GM12878 (cell line): ENCODE results near the gene WDFY4.

Experiments
- POLR2A ChIP-seq: IDR thresholded peaks from 2 replicates; pipeline ENCODE4 v1.6.1; 2011; ENCODE audit warnings: low read depth, mild to moderate bottlenecking, low read length
- SMC3 ChIP-seq: IDR thresholded peaks from 2 replicates; pipeline ENCODE4 v1.6.1; 2011; ENCODE audit warnings: low read length, improper control_type of control experiment, borderline replicate concordance
- SUZ12 ChIP-seq: fragments of 200-600 bp; sonication (generic); IDR thresholded peaks from one replicate; pipeline ENCODE4 v1.6.1; 2018; ENCODE audit warnings: antibody characterized with exemption, mild to moderate bottlenecking; ENCODE audit not compliant: unreplicated experiment
- TF ChIP-seq, protein P1 (sequence below), 3 experiments: IDR thresholded peaks in 2 of 3; conservative IDR thresholded peaks in 1 of 3; 2 replicates each; pipeline ENCODE4 v1.5.1; 2011; ENCODE audit warnings: low read depth in 3 of 3, low read length in 3 of 3, mild to moderate bottlenecking in 3 of 3, control low read depth in 2 of 3, moderate library complexity in 2 of 3, inconsistent platforms in 1 of 3, mixed read lengths in 1 of 3; ENCODE audit not compliant: control insufficient read depth in 2 of 3, insufficient read depth in 1 of 3; ENCODE audit errors: extremely low read depth in 1 of 3

DNA sequence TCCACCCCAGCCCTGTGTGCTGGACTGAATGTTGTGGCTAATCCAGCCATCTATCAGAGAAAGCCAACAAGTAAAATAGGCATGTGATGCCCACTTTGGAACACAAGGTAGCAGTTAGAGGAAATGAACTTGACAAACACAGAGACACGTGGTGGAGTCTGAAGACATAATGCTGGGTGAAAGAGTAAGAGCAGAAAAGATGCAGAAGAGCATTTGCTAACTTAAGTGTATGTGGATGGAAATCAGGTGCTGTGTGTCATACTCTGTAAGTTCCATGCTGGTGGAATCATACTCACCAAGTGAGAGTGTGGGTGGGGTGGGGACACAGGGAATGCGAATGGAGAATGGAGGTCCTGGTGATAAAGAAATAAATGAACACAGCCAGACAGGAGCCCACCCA, 22.8 kb downstream of the WDFY4 start:
- TF ChIP-seq SMC3 (no peak), SUZ12 (no peak), POLR2A (no peak)
- TF ChIP-seq, protein P1, sequence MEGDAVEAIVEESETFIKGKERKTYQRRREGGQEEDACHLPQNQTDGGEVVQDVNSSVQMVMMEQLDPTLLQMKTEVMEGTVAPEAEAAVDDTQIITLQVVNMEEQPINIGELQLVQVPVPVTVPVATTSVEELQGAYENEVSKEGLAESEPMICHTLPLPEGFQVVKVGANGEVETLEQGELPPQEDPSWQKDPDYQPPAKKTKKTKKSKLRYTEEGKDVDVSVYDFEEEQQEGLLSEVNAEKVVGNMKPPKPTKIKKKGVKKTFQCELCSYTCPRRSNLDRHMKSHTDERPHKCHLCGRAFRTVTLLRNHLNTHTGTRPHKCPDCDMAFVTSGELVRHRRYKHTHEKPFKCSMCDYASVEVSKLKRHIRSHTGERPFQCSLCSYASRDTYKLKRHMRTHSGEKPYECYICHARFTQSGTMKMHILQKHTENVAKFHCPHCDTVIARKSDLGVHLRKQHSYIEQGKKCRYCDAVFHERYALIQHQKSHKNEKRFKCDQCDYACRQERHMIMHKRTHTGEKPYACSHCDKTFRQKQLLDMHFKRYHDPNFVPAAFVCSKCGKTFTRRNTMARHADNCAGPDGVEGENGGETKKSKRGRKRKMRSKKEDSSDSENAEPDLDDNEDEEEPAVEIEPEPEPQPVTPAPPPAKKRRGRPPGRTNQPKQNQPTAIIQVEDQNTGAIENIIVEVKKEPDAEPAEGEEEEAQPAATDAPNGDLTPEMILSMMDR (IDR thresholded peaks at IDR 0.05 in 2 of 3, conservative IDR thresholded peaks at IDR 0.05 in 1 of 3; ENCODE audit: control insufficient read depth in 2 of 3, extremely low read depth in 1 of 3, insufficient read depth in 1 of 3, low read depth in 3 of 3, low read length in 3 of 3), result no peak
